Right lobe of liver (tissue), 6 donors: ENCODE results near the gene UFD1. TPM values are rescaled to one million over a fixed set of nuclear protein-coding genes. Genes with fewer than 3 reads are reported as not detected.

Source experiments
- ATAC-seq, 4 donors: fragments of 200-7000 bp; cut with Tn5 transposase; one replicate each; pipeline ENCODE4 v1.9.1; 2020; ENCODE audit warnings: mild to moderate bottlenecking in 4 of 4, moderate library complexity in 4 of 4
- DNase-seq, 3 donors: peaks; one replicate each; pipeline ENCODE4 v3.0.0-alpha.2; 2020
- H3K27ac ChIP-seq, 3 donors: fragments of 200-600 bp; one replicate each; pipeline ENCODE4 v1.8.0; 2022
- H3K27me3 ChIP-seq, 2 donors: fragments of 200-600 bp; one replicate each; pipeline ENCODE4 v1.8.0; 2022
- H3K36me3 ChIP-seq, 4 donors: fragments of 200-600 bp; sonication (generic) in 1 of 4; one replicate each; pipeline versions ENCODE4 v1.5.1 to v1.8.0; 2017 to 2022; ENCODE audit warnings: control low read depth in 1 of 4
- H3K4me1 ChIP-seq, 4 donors: fragments of 200-600 bp; sonication (generic) in 1 of 4; one replicate each; pipeline versions ENCODE4 v1.5.1 to v1.8.0; 2017 to 2022; ENCODE audit warnings: control low read depth in 1 of 4
- H3K4me3 ChIP-seq, 3 donors: fragments of 200-600 bp; one replicate each; pipeline ENCODE4 v1.8.0; 2022
- H3K9me3 ChIP-seq, 4 donors: fragments of 200-600 bp; sonication (generic) in 1 of 4; one replicate each; pipeline versions ENCODE4 v1.5.1 to v1.8.0; 2017 to 2022; ENCODE audit warnings: control low read depth in 1 of 4
- POLR2A ChIP-seq: fragments of 450-650 bp; IDR thresholded peaks from one replicate; pipeline ENCODE4 v1.6.1; 2017; ENCODE audit warnings: antibody characterized with exemption, mild to moderate bottlenecking
- WGBS: methylation state at CpG from one replicate; pipeline ENCODE4 v1.1.6; 2018; ENCODE audit warnings: low coverage, low lambda C conversion rate; ENCODE audit not compliant: insufficient coverage; ENCODE audit errors: missing lambda C conversion rate; 5-methylcytosine and 5-hydroxymethylcytosine counted together
- intact Hi-C, 2 donors: fragments of 100-400 bp; cut with DNase I; formaldehyde crosslinking; loops; one replicate each; pipeline versions ENCODE4 v1.11.2 to v1.14.1; 2022
- total RNA-seq, 6 experiments: library from RNA; depleted of rRNA in 2 of 6; stranded (reverse); fragments of >200 nt in 2 of 6; fragmentation: NEBNext Ultra II Directional in 3 of 6; extraction: Animal tissue kit (Norgen Biotek cat#: 25700) in 3 of 6; gene quantifications; one replicate each; pipeline versions ENCODE4 v1.1.0 to v1.2.4, GENCODE V29; 2016 to 2023
- TF ChIP-seq, protein P1 (sequence below), 4 donors: fragments of 200-600 bp in 3 of 4; fragments of 450-650 bp in 1 of 4; IDR thresholded peaks; one replicate each; pipeline versions ENCODE4 v1.5.1 to v1.8.0; 2016 to 2022; ENCODE audit warnings: antibody characterized with exemption in 4 of 4, mild to moderate bottlenecking in 2 of 4
- donor health status: DM: no; HTN: yes; CAD: no.
- donor health status: DM: no; HTN: no; CAD: no.
- donor health status: DM: no; HTN: no; CAD: no.
- donor health status: DM: no; HTN: yes; CAD: no.
- donor health status: DM: no; HTN: yes; CAD: no.

The UFD1 gene
- total RNA-seq, 6 experiments from 2014 or later: 26.8 to 43.7 (median 32.1) TPM

DNA sequence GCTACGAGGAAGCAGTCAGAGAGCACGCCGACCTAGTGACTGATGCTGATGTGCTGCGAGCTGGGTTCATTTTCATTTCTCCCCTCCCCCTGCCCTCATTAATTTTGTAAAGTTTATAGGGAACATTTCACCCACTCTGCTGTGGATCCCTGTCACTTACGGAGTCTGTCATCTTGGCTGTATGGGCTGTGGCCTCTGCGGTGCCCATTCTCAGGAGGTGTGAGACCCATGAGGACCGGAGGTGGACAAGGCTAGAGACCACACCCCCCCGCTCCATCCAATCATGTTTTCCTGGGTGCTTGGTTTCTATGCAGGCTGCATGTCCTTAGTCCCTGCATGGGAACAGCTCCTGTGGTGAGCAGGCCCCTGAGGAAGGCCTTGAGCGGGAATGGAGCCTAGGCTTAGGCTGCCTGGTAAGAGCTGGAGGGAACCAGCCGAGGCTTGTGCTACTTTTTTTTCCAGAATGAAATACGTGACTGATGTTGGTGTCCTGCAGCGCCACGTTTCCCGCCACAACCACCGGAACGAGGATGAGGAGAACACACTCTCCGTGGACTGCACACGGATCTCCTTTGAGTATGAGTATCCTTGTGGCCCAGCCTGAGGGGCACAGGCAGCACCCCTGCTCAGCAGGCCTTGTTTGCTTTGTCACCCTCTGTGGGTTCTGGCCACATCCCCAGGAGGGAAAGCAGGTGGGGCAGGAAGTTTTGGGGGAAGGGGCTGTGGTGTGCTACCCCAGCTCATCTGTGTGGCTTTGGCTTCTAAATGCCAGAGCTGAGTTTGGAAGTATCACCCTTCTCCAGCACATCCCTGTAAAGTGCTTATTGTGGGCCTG, 26.1 kb upstream of the UFD1 start:
- DNase-seq (no peak), ATAC-seq (no peak)
- intact Hi-C loops: no loop called here
- TF ChIP-seq, protein P1, sequence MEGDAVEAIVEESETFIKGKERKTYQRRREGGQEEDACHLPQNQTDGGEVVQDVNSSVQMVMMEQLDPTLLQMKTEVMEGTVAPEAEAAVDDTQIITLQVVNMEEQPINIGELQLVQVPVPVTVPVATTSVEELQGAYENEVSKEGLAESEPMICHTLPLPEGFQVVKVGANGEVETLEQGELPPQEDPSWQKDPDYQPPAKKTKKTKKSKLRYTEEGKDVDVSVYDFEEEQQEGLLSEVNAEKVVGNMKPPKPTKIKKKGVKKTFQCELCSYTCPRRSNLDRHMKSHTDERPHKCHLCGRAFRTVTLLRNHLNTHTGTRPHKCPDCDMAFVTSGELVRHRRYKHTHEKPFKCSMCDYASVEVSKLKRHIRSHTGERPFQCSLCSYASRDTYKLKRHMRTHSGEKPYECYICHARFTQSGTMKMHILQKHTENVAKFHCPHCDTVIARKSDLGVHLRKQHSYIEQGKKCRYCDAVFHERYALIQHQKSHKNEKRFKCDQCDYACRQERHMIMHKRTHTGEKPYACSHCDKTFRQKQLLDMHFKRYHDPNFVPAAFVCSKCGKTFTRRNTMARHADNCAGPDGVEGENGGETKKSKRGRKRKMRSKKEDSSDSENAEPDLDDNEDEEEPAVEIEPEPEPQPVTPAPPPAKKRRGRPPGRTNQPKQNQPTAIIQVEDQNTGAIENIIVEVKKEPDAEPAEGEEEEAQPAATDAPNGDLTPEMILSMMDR (IDR thresholded peaks at IDR 0.05): no peak
- TF ChIP-seq POLR2A: no peak
- Histone ChIP-seq H3K36me3 (no peaks in the 10 kb centered on the region), H3K9me3 (no peaks in the 10 kb centered on the region), H3K4me1 (no peaks in the 10 kb centered on the region), H3K27ac (no peak overlapping the region), H3K27me3 (no peaks in the 10 kb centered on the region), H3K4me3 (no peak overlapping the region)
- 84% methylated on average over 13 of the region's 18 CpGs for WGBS

DNA sequence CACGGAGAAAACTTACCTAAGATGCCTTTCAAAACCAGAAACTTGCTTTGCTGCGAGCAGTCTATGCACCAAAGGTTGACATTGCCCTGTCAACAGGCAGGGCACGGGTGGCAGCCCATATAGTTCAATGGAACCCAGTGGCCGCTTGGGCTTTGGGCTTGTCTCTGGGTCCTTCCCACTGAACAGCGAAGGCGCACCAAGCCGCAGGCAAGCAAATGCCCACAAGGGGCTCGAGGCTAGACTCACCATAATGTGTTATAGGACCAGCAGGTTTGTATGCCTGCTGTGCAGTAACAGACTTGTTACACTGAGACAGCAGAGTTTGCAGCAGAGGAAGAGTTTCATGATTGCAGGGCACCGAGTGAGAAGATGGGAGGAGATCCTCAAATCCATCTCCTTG, 24.9 kb upstream of the UFD1 start:
- no peak for TF ChIP-seq POLR2A
- TF ChIP-seq, protein P1 (IDR thresholded peaks at IDR 0.05): no peak
- Histone ChIP-seq H3K4me3 (no peak overlapping the region), H3K36me3 (no peaks in the 10 kb centered on the region), H3K9me3 (no peaks in the 10 kb centered on the region), H3K27ac (no peak overlapping the region), H3K4me1 (no peaks in the 10 kb centered on the region), H3K27me3 (no peaks in the 10 kb centered on the region)
- WGBS: 93% methylated on average over 3 of the region's 9 CpGs
- intact Hi-C loops: no loop called here
- no peak for DNase-seq
- no peak for ATAC-seq

DNA sequence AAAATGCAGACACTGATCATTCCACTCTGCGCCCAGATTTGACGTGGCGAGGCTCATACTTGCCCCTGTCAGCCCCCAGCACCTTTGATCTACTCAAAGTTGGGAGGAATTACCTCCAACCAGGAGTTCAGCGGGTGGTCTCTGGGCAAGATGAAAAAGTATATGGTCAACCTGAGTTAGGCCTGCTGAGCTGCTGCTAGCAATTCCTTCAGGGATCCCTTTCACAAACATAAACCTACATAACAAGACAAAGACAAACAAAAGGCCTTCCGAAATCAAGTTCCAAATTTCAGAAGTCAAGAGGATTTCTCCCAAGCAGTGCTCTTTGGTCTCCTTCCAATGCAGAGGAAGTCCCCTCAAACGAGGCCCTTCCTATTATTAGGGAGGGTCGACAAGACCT, 24.4 kb upstream of the UFD1 start:
- TF ChIP-seq, protein P1 (IDR thresholded peaks at IDR 0.05): no peak
- no peak for TF ChIP-seq POLR2A
- intact Hi-C loops: no loop called here
- Histone ChIP-seq H3K4me1 (no peaks in the 10 kb centered on the region), H3K27me3 (no peaks in the 10 kb centered on the region), H3K27ac (no peak overlapping the region), H3K36me3 (no peaks in the 10 kb centered on the region), H3K9me3 (no peaks in the 10 kb centered on the region), H3K4me3 (no peak overlapping the region)
- DNase-seq (no peak), ATAC-seq (no peak)
- 93% methylated on average over 5 of the region's 7 CpGs for WGBS

DNA sequence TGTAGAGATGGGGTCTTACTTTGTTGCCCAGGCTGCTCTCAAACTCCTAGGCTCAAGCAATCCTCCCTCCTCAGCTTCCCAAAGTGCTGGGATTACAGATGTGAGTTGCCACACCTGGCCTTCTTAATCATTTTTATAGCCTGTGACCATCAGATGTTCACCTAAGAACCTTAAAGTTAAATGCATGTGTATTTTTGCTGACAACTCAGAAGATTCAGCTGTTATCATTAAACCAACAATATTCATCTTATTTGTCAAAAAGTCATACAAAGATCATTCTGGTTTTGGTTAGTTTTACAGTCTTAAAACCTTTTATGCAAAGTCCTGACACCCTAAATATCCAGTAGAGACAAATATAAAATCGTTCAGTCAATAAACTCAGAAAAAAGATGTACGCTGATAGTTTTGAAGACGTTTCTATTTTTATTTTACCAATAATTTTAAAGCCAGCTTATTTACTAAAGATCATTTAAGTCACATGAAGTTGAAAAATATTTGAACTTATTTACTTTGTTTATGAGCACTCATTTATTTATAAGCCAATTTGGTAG, 23.0 kb upstream of the UFD1 start:
- ATAC-seq: no peak
- H3K27ac ChIP-seq: no peak overlapping the region
- WGBS: 88% methylated on average over 3 of the region's 3 CpGs
- no peak overlapping the region for H3K4me3 ChIP-seq
- intact Hi-C loops: no loop called here
- no peak for TF ChIP-seq POLR2A
- TF ChIP-seq, protein P1 (IDR thresholded peaks at IDR 0.05): no peak
- no peaks in the 10 kb centered on the region for H3K4me1 ChIP-seq
- DNase-seq: no peak
- H3K9me3 ChIP-seq: no peaks in the 10 kb centered on the region
- no peaks in the 10 kb centered on the region for H3K36me3 ChIP-seq
- H3K27me3 ChIP-seq: no peaks in the 10 kb centered on the region
